Measurements from ENCODE around the gene TMEM132D. TPM values are rescaled to one million over a fixed set of nuclear protein-coding genes. Genes with fewer than 3 reads are reported as not detected.

TMEM132D gene
- total RNA-seq, 1 donor from 2014 or later: 16.5 TPM

- no peak overlapping the region for H3K27ac Mint-ChIP-seq (ENCODE audit: unreplicated experiment)
- H3K27me3 Mint-ChIP-seq (ENCODE audit: unreplicated experiment): peaks cover 2% of the 10 kb centered on the region
- TF ChIP-seq CTCF (IDR thresholded peaks at IDR 0.05; ENCODE audit: partially characterized antibody, unreplicated experiment): no peak
Measured at GRCh38 chr12:129873833-129874208, 30.0 kb downstream of the TMEM132D start.

GRCh38 chr12:129873111-129873832 lies 30.6 kb downstream of the TMEM132D start:
- TF ChIP-seq CTCF (IDR thresholded peaks at IDR 0.05; ENCODE audit: partially characterized antibody, unreplicated experiment): no peak

More at GRCh38 chr12:129873833-129874208, 30.0 kb downstream of the TMEM132D start:
- H3K4me1 Mint-ChIP-seq (ENCODE audit: low read depth, unreplicated experiment): peaks cover 5% of the 10 kb centered on the region
- no peak for DNase-seq
- peaks cover 9% of the 10 kb centered on the region for H3K9me3 Mint-ChIP-seq (ENCODE audit: unreplicated experiment)
- no peak overlapping the region for H3K4me3 Mint-ChIP-seq (ENCODE audit: unreplicated experiment)
- H3K36me3 Mint-ChIP-seq (ENCODE audit: unreplicated experiment): no peaks in the 10 kb centered on the region

GRCh38 chr12:129871991-129872972 lies 31.5 kb downstream of the TMEM132D start:
- peaks cover 7% of the 10 kb centered on the region for H3K4me1 Mint-ChIP-seq (ENCODE audit: low read depth, unreplicated experiment)
- no peak for DNase-seq
- H3K27ac Mint-ChIP-seq (ENCODE audit: unreplicated experiment): peak overlapping the region; percentile 12

More at GRCh38 chr12:129873111-129873832, 30.6 kb downstream of the TMEM132D start:
- peaks cover 2% of the 10 kb centered on the region for H3K27me3 Mint-ChIP-seq (ENCODE audit: unreplicated experiment)
- H3K4me1 Mint-ChIP-seq (ENCODE audit: low read depth, unreplicated experiment): peaks cover 8% of the 10 kb centered on the region
- H3K36me3 Mint-ChIP-seq (ENCODE audit: unreplicated experiment): no peaks in the 10 kb centered on the region
- no peak overlapping the region for H3K27ac Mint-ChIP-seq (ENCODE audit: unreplicated experiment)
- peaks cover 8% of the 10 kb centered on the region for H3K9me3 Mint-ChIP-seq (ENCODE audit: unreplicated experiment)
- no peak overlapping the region for H3K4me3 Mint-ChIP-seq (ENCODE audit: unreplicated experiment)
- DNase-seq: no peak

GRCh38 chr12:129870796-129871195 lies 33.0 kb downstream of the TMEM132D start:
- Mint-ChIP-seq H3K27ac (ENCODE audit: unreplicated experiment) (no peak overlapping the region), H3K9me3 (ENCODE audit: unreplicated experiment) (peaks cover 12% of the 10 kb centered on the region), H3K36me3 (ENCODE audit: unreplicated experiment) (no peaks in the 10 kb centered on the region), H3K4me1 (ENCODE audit: low read depth, unreplicated experiment) (peaks cover 5% of the 10 kb centered on the region), H3K4me3 (ENCODE audit: unreplicated experiment) (no peak overlapping the region), H3K27me3 (ENCODE audit: unreplicated experiment) (peaks cover 2% of the 10 kb centered on the region)
- no peak for TF ChIP-seq CTCF (IDR thresholded peaks at IDR 0.05; ENCODE audit: partially characterized antibody, unreplicated experiment)
- DNase-seq: no peak

More at GRCh38 chr12:129871991-129872972, 31.5 kb downstream of the TMEM132D start:
- Mint-ChIP-seq H3K27me3 (ENCODE audit: unreplicated experiment) (peaks cover 2% of the 10 kb centered on the region), H3K36me3 (ENCODE audit: unreplicated experiment) (no peaks in the 10 kb centered on the region), H3K4me3 (ENCODE audit: unreplicated experiment) (peak overlapping the region; percentile 30), H3K9me3 (ENCODE audit: unreplicated experiment) (peaks cover 11% of the 10 kb centered on the region)
- TF ChIP-seq CTCF (IDR thresholded peaks at IDR 0.05; ENCODE audit: partially characterized antibody, unreplicated experiment): no peak
